HFFc6 (cell line): ENCODE measurements around the gene DPY30. TPM values are rescaled to one million over a fixed set of nuclear protein-coding genes. Genes with fewer than 3 reads are reported as not detected.
A peak's percentile ranks its signal among the peaks of the same experiment; 100 is the strongest.
"Not testable (repeated sequence)": the region's sequence is repeated elsewhere in the genome, so short reads cannot be mapped to it uniquely, and the experiment has no call there.

Experiments used
- DNase-seq: peaks from one replicate; pipeline ENCODE4 v3.0.0-alpha.2; 2018
- H3K27ac Mint-ChIP-seq: 2 replicates; pipeline ENCODE4 v1.8.0; 2020; ENCODE audit warnings: mild to moderate bottlenecking, mixed read lengths
- H3K27me3 Mint-ChIP-seq: 2 replicates; pipeline ENCODE4 v1.8.0; 2021; ENCODE audit warnings: mild to moderate bottlenecking, moderate library complexity, mixed read lengths; ENCODE audit not compliant: insufficient read depth
- H3K36me3 Mint-ChIP-seq: 2 replicates; pipeline ENCODE4 v1.8.0; 2021; ENCODE audit warnings: low read depth, mixed read lengths
- H3K4me1 Mint-ChIP-seq: 2 replicates; pipeline ENCODE4 v1.8.0; 2020; ENCODE audit warnings: low read depth, mixed read lengths
- H3K4me3 Mint-ChIP-seq: 2 replicates; pipeline ENCODE4 v1.8.0; 2020; ENCODE audit warnings: mild to moderate bottlenecking, moderate library complexity, mixed read lengths
- H3K9me3 Mint-ChIP-seq: 2 replicates; pipeline ENCODE4 v1.8.0; 2020; ENCODE audit warnings: mild to moderate bottlenecking, mixed read lengths
- CTCF ChIP-seq: fragments of 200-600 bp; sonication (generic); IDR thresholded peaks from 2 replicates; pipeline ENCODE4 v1.5.0; 2021; ENCODE audit warnings: antibody characterized with exemption, mild to moderate bottlenecking
- total RNA-seq, 6 experiments: library from RNA; stranded (reverse); fragmentation: NEBNext Ultra II Directional; extraction: Animal tissue kit (Norgen Biotek cat#: 25700); gene quantifications; 2 replicates in 1 of 6; 3 replicates in 5 of 6; pipeline ENCODE4 v1.2.3, GENCODE V29; 2021

The DPY30 gene
- total RNA-seq, 6 experiments from 2014 or later: 65.0 to 77.0 (median 66.6) TPM

- Mint-ChIP-seq H3K9me3 (no peaks in the 10 kb centered on the region), H3K4me3 (peak within 1 kb of the TSS; percentile 87), H3K4me1 (peaks cover 43% of the 10 kb centered on the region), H3K36me3 (no peaks in the 10 kb centered on the region), H3K27me3 (no peaks in the 10 kb centered on the region), H3K27ac (peak within 1 kb of the TSS; percentile 85)
- DNase-seq: peak; percentile 92
- TF ChIP-seq CTCF: no peak
Observed at GRCh38 chr2:32010670-32011484, 28.7 kb downstream of the DPY30 start, which contains the start of gene MEMO1. Gene MEMO1, minus strand, starts transcription at chr2:32011008. Its CDS starts 761 bp downstream, at chr2:32010247.

GRCh38 chr2:32010280-32010669 lies 29.3 kb downstream of the DPY30 start:
- not testable (repeated sequence) for H3K4me3 Mint-ChIP-seq, H3K36me3 Mint-ChIP-seq, H3K27ac Mint-ChIP-seq, H3K9me3 Mint-ChIP-seq, H3K27me3 Mint-ChIP-seq
- peaks cover 49% of the 10 kb centered on the region for H3K4me1 Mint-ChIP-seq
- peak; percentile 61 for DNase-seq

GRCh38 chr2:32009516-32010256 lies 29.9 kb downstream of the DPY30 start:
- Mint-ChIP-seq H3K36me3 (peaks cover 4% of the 10 kb centered on the region; the same call in 1 of the 2 replicates), H3K9me3 (no peaks in the 10 kb centered on the region), H3K27me3 (no peaks in the 10 kb centered on the region), H3K4me1 (peaks cover 55% of the 10 kb centered on the region), H3K4me3 (peak overlapping the region; percentile 87), H3K27ac (peak overlapping the region; percentile 61)
- no peak for DNase-seq
- TF ChIP-seq CTCF: no peak

- Mint-ChIP-seq H3K27ac (peak overlapping the region; percentile 61), H3K27me3 (no peaks in the 10 kb centered on the region), H3K36me3 (peaks cover 4% of the 10 kb centered on the region; the same call in 1 of the 2 replicates), H3K4me3 (peak overlapping the region; percentile 87), H3K4me1 (peaks cover 62% of the 10 kb centered on the region), H3K9me3 (no peaks in the 10 kb centered on the region)
- no peak for TF ChIP-seq CTCF
- peak; percentile 48 for DNase-seq
Observed at GRCh38 chr2:32008805-32009515, 30.6 kb downstream of the DPY30 start.

- TF ChIP-seq CTCF: no peak
- no peak overlapping the region for H3K27ac Mint-ChIP-seq
- no peak for DNase-seq
- peaks cover 66% of the 10 kb centered on the region for H3K4me1 Mint-ChIP-seq
- H3K4me3 Mint-ChIP-seq: no peak overlapping the region
- peaks cover 4% of the 10 kb centered on the region; the same call in 1 of the 2 replicates for H3K36me3 Mint-ChIP-seq
- no peaks in the 10 kb centered on the region for H3K9me3 Mint-ChIP-seq
- H3K27me3 Mint-ChIP-seq: no peaks in the 10 kb centered on the region
Observed at GRCh38 chr2:32007121-32007391, 32.5 kb downstream of the DPY30 start.
